BLaER1 treated with 17β-estradiol and CSF1 and Interleukin-3, amounts not matched to agents 10 nM and 100 nM (cell line): Measurements from ENCODE around the gene FOXB2.
A peak's percentile ranks its signal among the peaks of the same experiment; 100 is the strongest.

Experiments
- H3K27ac ChIP-seq, 11 experiments: shearing (Covaris generic); formaldehyde crosslinking; 2 replicates each; pipeline ENCODE4 v1.8.1; 2022
- H3K27me3 ChIP-seq, 11 experiments: shearing (Covaris generic); formaldehyde crosslinking; 2 replicates each; pipeline ENCODE4 v1.8.1; 2022
- H3K36me3 ChIP-seq, 11 experiments: shearing (Covaris generic); formaldehyde crosslinking; 2 replicates each; pipeline ENCODE4 v1.8.1; 2022
- H3K4me1 ChIP-seq, 10 experiments: shearing (Covaris generic); formaldehyde crosslinking; 2 replicates each; pipeline ENCODE4 v1.8.1; 2022
- H3K4me2 ChIP-seq, 11 experiments: shearing (Covaris generic); formaldehyde crosslinking; 2 replicates each; pipeline ENCODE4 v1.8.1; 2022
- H3K4me3 ChIP-seq, 10 experiments: shearing (Covaris generic); formaldehyde crosslinking; 2 replicates each; pipeline ENCODE4 v1.8.1; 2022
- H3K9ac ChIP-seq, 11 experiments: shearing (Covaris generic); formaldehyde crosslinking; 2 replicates each; pipeline ENCODE4 v1.8.1; 2022
- H3K9me3 ChIP-seq, 11 experiments: shearing (Covaris generic); formaldehyde crosslinking; replicated peaks in 1 of 11; 2 replicates each; pipeline ENCODE4 v1.8.1; 2022
- H4K20me1 ChIP-seq, 11 experiments: shearing (Covaris generic); formaldehyde crosslinking; 2 replicates each; pipeline ENCODE4 v1.8.1; 2022
- Cebpa-rat ChIP-seq, 11 experiments: shearing (Covaris generic); IDR thresholded peaks; 2 replicates each; pipeline ENCODE4 v1.8.1; 2022

Gene FOXB2

DNA sequence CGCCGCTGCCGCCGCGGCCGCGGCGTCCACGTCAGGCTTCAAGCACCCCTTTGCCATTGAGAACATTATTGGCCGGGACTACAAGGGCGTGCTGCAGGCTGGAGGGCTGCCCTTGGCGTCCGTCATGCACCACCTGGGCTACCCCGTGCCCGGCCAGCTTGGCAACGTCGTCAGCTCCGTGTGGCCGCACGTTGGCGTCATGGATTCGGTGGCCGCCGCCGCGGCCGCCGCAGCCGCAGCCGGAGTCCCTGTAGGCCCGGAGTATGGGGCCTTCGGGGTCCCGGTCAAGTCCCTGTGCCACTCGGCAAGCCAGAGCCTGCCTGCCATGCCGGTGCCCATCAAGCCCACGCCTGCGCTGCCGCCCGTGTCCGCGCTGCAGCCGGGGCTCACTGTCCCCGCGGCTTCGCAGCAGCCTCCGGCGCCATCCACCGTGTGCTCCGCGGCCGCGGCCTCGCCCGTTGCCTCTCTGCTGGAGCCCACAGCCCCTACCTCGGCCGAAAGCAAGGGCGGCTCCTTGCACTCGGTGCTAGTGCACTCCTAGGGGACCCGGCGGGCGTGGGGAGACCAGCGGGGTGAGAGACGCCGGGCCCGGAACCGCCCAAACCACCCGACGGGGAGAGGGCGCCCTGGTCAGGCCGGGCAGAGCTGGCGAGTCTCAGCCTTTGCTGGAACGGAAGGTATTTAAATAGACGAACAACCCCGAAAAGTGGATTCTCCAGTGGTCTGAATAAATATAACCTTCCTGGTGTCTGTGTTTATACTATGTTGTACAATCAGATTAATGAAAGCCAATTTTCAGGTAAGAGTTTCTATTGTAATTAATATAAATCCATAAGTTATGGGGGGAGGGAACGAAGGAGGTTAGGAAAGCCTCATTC is 1.2 kb downstream of the FOXB2 start:
- H3K4me1 ChIP-seq: no peaks in the 10 kb centered on the region
- no peak for TF ChIP-seq Cebpa-rat (IDR thresholded peaks at IDR 0.05)
- no peaks in the 10 kb centered on the region for H3K36me3 ChIP-seq
- H3K27ac ChIP-seq: no peak overlapping the region
- no peak overlapping the region for H3K9ac ChIP-seq
- H3K4me2 ChIP-seq: no peak overlapping the region
- H3K9me3 ChIP-seq: peaks cover 76 to 85% (median 81%) of the 10 kb centered on the region in 11 experiments
- H4K20me1 ChIP-seq: no peaks in the 10 kb centered on the region
- peak overlapping the region in 4 of 10 experiments; percentile 4 to 31 (median 16); a peak in 5 of 20 replicates for H3K4me3 ChIP-seq
- H3K27me3 ChIP-seq: peaks cover 77 to 95% (median 86%) of the 10 kb centered on the region in 11 experiments

DNA sequence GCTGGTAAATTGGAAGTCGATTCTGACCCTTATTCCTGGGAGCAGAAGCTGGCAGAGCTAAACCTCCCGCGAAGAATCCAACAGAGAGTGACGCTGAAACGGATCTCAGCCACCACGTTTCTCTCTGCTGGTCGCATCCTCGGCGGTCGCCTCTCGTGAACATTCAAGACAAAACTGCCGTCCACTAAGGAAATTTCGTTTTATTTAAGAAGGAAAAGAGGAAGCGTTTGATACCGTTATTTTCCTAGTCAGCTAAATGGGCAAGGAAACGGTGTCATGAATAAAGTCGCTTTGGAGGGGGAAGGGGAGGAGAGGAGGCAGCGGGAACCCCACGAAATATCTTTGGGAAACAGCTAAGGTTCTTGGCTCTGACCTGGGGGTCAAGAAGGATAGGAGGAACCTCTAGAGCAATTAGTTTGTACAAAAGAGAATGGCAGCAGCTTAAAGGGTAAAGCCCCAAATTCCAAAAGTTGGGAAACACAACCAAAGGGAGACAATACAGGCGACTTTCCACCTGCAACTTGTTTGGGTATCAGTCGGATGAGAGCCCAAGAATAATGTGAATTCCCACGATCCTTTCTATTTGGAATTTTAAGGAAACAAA is 1.9 kb downstream of the FOXB2 start:
- H3K36me3 ChIP-seq: no peaks in the 10 kb centered on the region
- H3K27ac ChIP-seq: no peak overlapping the region
- H3K9me3 ChIP-seq: peaks cover 69 to 78% (median 74%) of the 10 kb centered on the region in 11 experiments
- peaks cover 70 to 88% (median 79%) of the 10 kb centered on the region in 11 experiments for H3K27me3 ChIP-seq
- no peak overlapping the region for H3K4me2 ChIP-seq
- no peak overlapping the region for H3K9ac ChIP-seq
- TF ChIP-seq Cebpa-rat (IDR thresholded peaks at IDR 0.05): no peak
- H4K20me1 ChIP-seq: no peaks in the 10 kb centered on the region
- no peak overlapping the region for H3K4me3 ChIP-seq
- H3K4me1 ChIP-seq: no peaks in the 10 kb centered on the region

DNA sequence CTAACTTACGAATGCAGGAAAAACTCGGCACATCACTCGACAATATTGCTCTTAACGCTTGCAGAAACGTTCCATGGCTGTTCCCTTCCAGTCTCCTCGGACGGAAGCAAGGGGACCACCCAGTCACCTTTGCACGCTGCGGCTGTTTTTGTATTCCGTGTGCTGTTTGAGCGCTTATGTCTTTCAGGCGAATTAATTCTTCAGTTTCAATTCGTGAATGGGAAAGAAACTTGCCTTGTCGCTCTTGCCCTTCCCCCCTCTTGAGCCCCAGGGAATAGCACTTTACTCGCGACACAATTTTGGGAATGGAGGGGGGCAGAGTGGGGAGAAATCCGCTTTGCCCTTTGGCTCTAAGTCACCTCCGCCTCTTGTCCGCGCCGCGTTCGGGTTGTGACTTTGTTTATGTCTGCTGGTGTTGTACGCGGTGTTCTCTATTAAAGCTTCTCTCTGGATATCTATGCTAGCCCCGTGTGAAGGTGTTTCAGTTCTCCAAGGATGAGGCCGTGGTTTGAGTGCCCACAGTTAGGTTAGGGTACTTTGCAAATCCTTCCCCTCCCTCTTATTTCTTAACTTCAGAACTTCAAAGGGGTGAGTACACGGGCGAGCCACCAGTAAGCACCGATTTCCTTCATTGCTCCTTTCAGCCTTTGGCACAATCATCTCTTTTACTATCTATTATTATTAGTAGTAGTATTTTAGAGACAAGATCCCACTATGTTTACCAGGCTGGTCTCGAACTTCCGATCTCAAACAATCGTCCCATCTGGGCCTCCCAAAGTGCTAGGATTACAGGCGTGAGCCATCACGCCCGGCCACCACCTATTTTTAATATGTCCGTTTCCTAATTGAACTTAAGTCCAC is 2.7 kb downstream of the FOXB2 start:
- H3K4me1 ChIP-seq: no peaks in the 10 kb centered on the region
- no peak overlapping the region for H3K4me2 ChIP-seq
- no peak for TF ChIP-seq Cebpa-rat (IDR thresholded peaks at IDR 0.05)
- H3K9ac ChIP-seq: no peak overlapping the region
- no peaks in the 10 kb centered on the region for H3K36me3 ChIP-seq
- H4K20me1 ChIP-seq: no peaks in the 10 kb centered on the region
- no peak overlapping the region for H3K27ac ChIP-seq
- peaks cover 61 to 70% (median 66%) of the 10 kb centered on the region in 11 experiments for H3K9me3 ChIP-seq
- H3K27me3 ChIP-seq: peaks cover 62 to 80% (median 71%) of the 10 kb centered on the region in 11 experiments
- no peak overlapping the region for H3K4me3 ChIP-seq

DNA sequence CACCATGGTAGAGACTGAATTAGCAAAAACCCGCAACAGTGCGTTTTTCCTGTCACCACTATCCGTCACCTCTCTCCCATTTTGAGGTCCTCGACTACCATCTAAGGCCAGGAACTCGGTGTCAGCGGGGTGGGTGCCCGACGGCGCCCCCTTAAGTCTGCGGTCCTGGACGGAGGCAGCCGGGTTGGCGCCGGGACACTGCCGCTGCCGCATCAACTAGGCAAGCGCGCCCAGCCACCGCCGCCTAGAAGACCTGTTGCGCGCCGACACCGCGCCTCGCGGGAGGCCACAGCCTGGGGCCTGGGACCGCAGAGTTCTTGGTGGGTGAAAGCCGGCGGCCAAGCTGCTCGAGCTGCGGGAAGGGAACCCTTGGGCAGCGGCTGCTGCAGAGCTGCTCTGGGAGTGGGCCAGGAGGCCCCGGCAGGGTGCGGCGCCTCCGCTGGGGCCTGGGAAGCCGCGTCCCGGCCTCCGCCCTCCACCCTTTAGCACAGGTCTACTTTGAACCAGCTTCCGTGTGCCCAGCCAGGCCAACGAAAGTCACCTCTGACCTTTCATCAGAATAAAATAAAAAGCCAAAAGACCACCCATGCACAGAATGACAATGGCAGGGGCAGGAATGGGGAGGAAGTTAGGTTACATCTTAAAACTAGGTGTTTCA is 3.5 kb downstream of the FOXB2 start:
- Histone ChIP-seq H3K27me3 (peaks cover 55 to 73% (median 64%) of the 10 kb centered on the region in 11 experiments), H3K4me2 (no peak overlapping the region), H3K36me3 (no peaks in the 10 kb centered on the region), H3K4me3 (no peak overlapping the region), H3K27ac (no peak overlapping the region), H3K4me1 (no peaks in the 10 kb centered on the region), H3K9me3 (peaks cover 54 to 63% (median 58%) of the 10 kb centered on the region in 11 experiments), H4K20me1 (no peaks in the 10 kb centered on the region), H3K9ac (no peak overlapping the region)
- no peak for TF ChIP-seq Cebpa-rat (IDR thresholded peaks at IDR 0.05)

DNA sequence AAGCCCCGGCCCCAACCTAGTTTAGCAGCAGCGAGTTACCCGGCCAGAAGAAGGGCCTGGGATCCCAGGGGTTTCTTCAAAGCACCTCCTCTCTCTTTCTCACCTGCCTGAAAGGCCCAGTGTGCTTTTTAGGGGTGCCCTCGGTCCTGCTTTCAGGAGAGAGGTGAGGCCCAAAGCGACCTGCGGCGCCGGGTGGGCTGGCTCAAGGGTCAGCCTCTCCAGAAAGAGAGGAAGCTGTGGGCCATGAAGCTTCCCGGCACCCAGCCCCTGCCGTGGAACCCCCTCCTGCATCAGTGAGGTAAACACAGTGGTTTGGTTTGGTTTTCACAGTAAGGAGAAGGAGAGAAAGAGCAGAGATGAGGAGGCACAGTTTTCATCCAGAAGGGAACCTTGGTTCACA is 4.3 kb downstream of the FOXB2 start:
- no peak for TF ChIP-seq Cebpa-rat (IDR thresholded peaks at IDR 0.05)
- Histone ChIP-seq H3K9me3 (peaks cover 45 to 55% (median 50%) of the 10 kb centered on the region in 11 experiments), H3K4me3 (no peak overlapping the region), H3K27ac (no peak overlapping the region), H4K20me1 (no peaks in the 10 kb centered on the region), H3K9ac (no peak overlapping the region), H3K27me3 (peaks cover 46 to 65% (median 56%) of the 10 kb centered on the region in 11 experiments), H3K4me1 (no peaks in the 10 kb centered on the region), H3K36me3 (no peaks in the 10 kb centered on the region), H3K4me2 (no peak overlapping the region)

DNA sequence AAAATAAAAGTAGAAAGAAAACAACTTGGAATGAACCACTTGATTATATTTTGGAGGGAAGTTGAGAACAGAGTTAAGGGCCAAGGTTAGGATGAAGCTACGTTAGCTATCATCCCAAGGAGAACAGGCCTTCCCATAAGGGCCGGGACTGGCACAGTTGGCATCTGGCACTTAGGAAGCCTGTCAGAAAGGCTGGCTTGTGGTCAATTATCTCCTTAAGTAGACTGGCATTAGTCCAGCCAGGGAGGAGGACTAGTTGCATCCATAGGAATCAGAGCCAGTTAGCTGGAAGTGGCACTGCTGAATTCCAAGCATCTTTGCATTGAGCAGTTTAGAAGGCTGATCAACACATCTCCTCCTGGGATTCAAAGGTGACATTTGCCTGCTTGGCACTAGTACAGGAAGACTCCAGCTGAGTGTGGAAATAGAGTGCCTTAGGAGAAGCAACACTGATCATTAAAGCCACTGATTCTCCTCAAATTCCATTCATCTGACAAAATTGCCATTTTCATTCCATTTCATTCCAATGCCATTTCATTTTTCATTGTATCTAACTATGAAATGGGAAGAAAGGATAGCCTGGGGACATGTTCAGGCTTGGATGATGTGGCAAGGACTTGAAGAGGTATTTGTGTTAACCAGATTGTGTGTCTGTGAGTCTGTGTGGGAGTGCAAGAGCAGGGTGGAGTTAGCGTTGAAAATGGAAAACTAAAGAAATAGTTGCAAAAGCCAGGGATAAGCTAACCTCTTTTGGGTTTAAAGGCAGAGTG is 5.5 kb downstream of the FOXB2 start:
- no peak for TF ChIP-seq Cebpa-rat (IDR thresholded peaks at IDR 0.05)
- Histone ChIP-seq H3K27me3 (peaks cover 38 to 54% (median 43%) of the 10 kb centered on the region in 11 experiments), H4K20me1 (no peaks in the 10 kb centered on the region)

DNA sequence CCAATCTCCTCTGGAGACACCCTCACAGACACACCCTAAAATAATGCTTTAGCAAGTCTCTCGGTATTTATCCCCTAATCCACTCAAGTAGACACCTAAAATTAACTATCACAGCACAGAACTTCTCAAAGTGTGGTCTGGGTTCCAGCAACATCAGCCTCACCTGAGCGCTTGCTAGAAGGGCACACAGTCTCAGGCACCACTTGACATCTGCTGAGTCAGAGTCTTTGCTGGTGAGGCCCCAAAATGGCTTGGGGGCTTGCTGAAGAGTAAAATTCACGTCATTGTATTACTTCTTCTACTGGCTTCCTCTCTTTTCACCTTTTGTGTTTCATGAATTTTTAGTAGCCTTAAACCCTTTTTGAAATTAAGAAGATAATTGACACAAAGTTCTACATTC is 9.0 kb downstream of the FOXB2 start:
- H3K4me3 ChIP-seq: no peak overlapping the region
- no peak overlapping the region for H3K9ac ChIP-seq
- H3K27ac ChIP-seq: no peak overlapping the region
- no peaks in the 10 kb centered on the region for H3K4me1 ChIP-seq
- no peaks in the 10 kb centered on the region for H4K20me1 ChIP-seq
- peaks cover 4 to 19% (median 8%) of the 10 kb centered on the region in 11 experiments for H3K27me3 ChIP-seq
- no peak for TF ChIP-seq Cebpa-rat (IDR thresholded peaks at IDR 0.05)
- no peaks in the 10 kb centered on the region for H3K36me3 ChIP-seq
- no peak overlapping the region for H3K4me2 ChIP-seq
- H3K9me3 ChIP-seq: peaks cover 0 to 8% (median 4%) of the 10 kb centered on the region in 11 experiments; a peak in 14 of 22 replicates

More for the DNA sequence above, 5.5 kb downstream of the FOXB2 start:
- no peaks in the 10 kb centered on the region for H3K4me1 ChIP-seq
- no peak overlapping the region for H3K27ac ChIP-seq
- no peak overlapping the region for H3K9ac ChIP-seq
- H3K4me2 ChIP-seq: no peak overlapping the region
- no peaks in the 10 kb centered on the region for H3K36me3 ChIP-seq
- no peak overlapping the region for H3K4me3 ChIP-seq
- peaks cover 33 to 43% (median 39%) of the 10 kb centered on the region in 11 experiments for H3K9me3 ChIP-seq

DNA sequence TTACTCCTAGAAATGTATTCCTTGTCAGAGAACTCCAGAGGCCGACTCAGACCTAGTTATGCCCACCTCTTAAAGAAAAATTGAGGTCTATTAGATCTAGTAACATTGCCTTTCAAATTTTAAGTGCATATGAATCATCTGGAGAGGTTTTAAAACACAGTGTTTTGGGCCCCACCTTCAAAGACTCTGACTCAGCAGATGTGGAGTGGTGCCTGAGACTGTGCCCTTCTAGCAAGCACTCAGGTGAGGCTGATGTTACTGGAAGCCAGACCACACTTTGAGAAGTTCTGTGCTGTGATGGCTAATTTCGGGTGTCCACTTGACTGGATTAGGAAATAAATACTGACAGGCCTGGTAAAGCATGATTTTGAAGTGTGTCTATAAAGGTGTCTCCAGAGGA is 10.6 kb downstream of the FOXB2 start:
- Histone ChIP-seq H3K4me3 (no peak overlapping the region), H3K27me3 (peaks cover 0 to 5% (median 0%) of the 10 kb centered on the region in 11 experiments; a peak in 2 of 22 replicates), H3K4me2 (no peak overlapping the region), H3K4me1 (no peaks in the 10 kb centered on the region), H3K9me3 (no peaks in the 10 kb centered on the region), H3K9ac (no peak overlapping the region), H3K27ac (no peak overlapping the region), H3K36me3 (no peaks in the 10 kb centered on the region), H4K20me1 (no peaks in the 10 kb centered on the region)
- TF ChIP-seq Cebpa-rat (IDR thresholded peaks at IDR 0.05): no peak
